CD4-positive, alpha-beta T cell (primary cell): ENCODE measurements around the gene BAIAP2. TPM values are rescaled to one million over a fixed set of nuclear protein-coding genes. Genes with fewer than 3 reads are reported as not detected.

Experiments used
- ATAC-seq: fragments of 200-7000 bp; cut with Tn5 transposase; one replicate; pipeline ENCODE4 v1.10.0; 2022; ENCODE audit warnings: mild to moderate bottlenecking; ENCODE audit not compliant: poor library complexity
- CTCF ChIA-PET: fragments of 350-600 bp; sonication (Branson Sonifier 250); formaldehyde crosslinking; loops from one replicate; lab custom pipeline; 2021; ENCODE audit warnings: antibody characterized with exemption, inconsistent platforms; lab: Charles Lee
- POLR2A ChIA-PET: fragments of 350-600 bp; sonication (Branson Sonifier 250); formaldehyde crosslinking; loops from one replicate; lab custom pipeline; 2021; ENCODE audit warnings: antibody characterized with exemption, inconsistent platforms; lab: Charles Lee
- DNase-seq, 14 experiments: peaks; one replicate each; pipeline ENCODE4 v3.0.0-alpha.2; 2013 to 2020; ENCODE audit warnings: mixed read lengths in 2 of 14
- H3K27ac ChIP-seq, 2 donors: one replicate each; pipeline versions ENCODE4 v1.5.1 to v1.7.0; 2013; ENCODE audit warnings: low read length in 2 of 2, low read depth in 1 of 2, mild to moderate bottlenecking in 1 of 2
- H3K27me3 ChIP-seq, 2 experiments: 1 replicate in 1 of 2; 2 replicates in 1 of 2; pipeline versions ENCODE4 v1.6.1 to v1.7.0; 2013; ENCODE audit warnings: low read length in 2 of 2, control low read depth in 1 of 2, mild to moderate bottlenecking in 1 of 2, moderate library complexity in 1 of 2; ENCODE audit not compliant: insufficient read depth in 2 of 2, control insufficient read depth in 1 of 2
- H3K36me3 ChIP-seq: one replicate; pipeline ENCODE4 v1.6.1; 2013; ENCODE audit warnings: low read length, control low read depth; ENCODE audit not compliant: insufficient read depth
- H3K4me1 ChIP-seq: one replicate; pipeline ENCODE4 v1.6.1; 2013; ENCODE audit warnings: low read length, control low read depth; ENCODE audit not compliant: insufficient read depth
- H3K4me3 ChIP-seq: one replicate; pipeline ENCODE4 v1.5.1; 2013; ENCODE audit warnings: mild to moderate bottlenecking, low read length, moderate library complexity
- H3K9me3 ChIP-seq, 2 experiments: 1 replicate in 1 of 2; 2 replicates in 1 of 2; pipeline versions ENCODE4 v1.6.1 to v1.7.0; 2013; ENCODE audit warnings: low read length in 2 of 2, mild to moderate bottlenecking in 2 of 2, control low read depth in 1 of 2, moderate library complexity in 1 of 2; ENCODE audit not compliant: control insufficient read depth in 1 of 2, insufficient read depth in 1 of 2
- H3K27ac Mint-ChIP-seq: one replicate; pipeline ENCODE4 v1.8.0; 2020; ENCODE audit warnings: mixed read lengths
- H3K27me3 Mint-ChIP-seq: one replicate; pipeline ENCODE4 v1.8.0; 2021; ENCODE audit warnings: mixed read lengths
- H3K36me3 Mint-ChIP-seq: one replicate; pipeline ENCODE4 v1.8.0; 2021; ENCODE audit warnings: low read depth, mixed read lengths
- H3K4me1 Mint-ChIP-seq: one replicate; pipeline ENCODE4 v1.8.0; 2021; ENCODE audit warnings: low read depth, mixed read lengths
- H3K4me3 Mint-ChIP-seq: one replicate; pipeline ENCODE4 v1.8.0; 2020; ENCODE audit warnings: mild to moderate bottlenecking, mixed read lengths
- H3K9me3 Mint-ChIP-seq: one replicate; pipeline ENCODE4 v1.8.0; 2020; ENCODE audit warnings: mixed read lengths
- CTCF ChIP-seq: fragments of 200-600 bp; IDR thresholded peaks from one replicate; pipeline ENCODE4 v1.8.0; 2022; ENCODE audit warnings: antibody characterized with exemption, mild to moderate bottlenecking
- intact Hi-C, 2 experiments: fragments of 100-400 bp; cut with DNase I in 1 of 2; cut with micrococcal nuclease in 1 of 2; formaldehyde crosslinking; loops; one replicate each; pipeline versions ENCODE4 v1.15.1 to v1.9.0; 2023 to 2025; cut with DNase I, micrococcal nuclease
- total RNA-seq, 174 experiments: library from RNA in 2 of 174; stranded (reverse) in 2 of 174; gene quantifications; one replicate each; pipeline ENCODE4 v1.2.3 and lab custom pipeline; 2021 to 2026

The BAIAP2 gene
- total RNA-seq, 2 experiments from 2014 or later: 4.2 to 4.9 TPM

DNA sequence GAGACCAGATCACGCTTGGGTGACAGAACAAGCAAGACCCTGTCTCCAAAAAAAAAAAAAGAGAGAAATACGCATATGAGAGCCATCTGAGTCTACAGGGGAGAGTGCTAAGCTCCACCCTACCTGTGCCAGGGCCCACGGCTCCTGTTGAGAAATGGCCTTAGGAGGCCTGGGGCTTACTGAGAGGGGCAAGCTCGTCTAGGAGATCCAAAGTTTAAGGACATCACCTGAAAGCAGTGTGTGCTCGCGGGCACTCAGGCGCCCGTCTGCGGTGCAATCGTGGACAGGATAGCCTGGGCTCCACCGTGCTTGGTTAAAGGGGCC is 14.5 kb upstream of the BAIAP2 start:
- peaks cover 44% of the 10 kb centered on the region for H3K4me1 ChIP-seq
- ATAC-seq (no peak), DNase-seq (no peak)
- Mint-ChIP-seq H3K27me3 (no peaks in the 10 kb centered on the region), H3K27ac (no peak overlapping the region), H3K9me3 (no peaks in the 10 kb centered on the region), H3K36me3 (no peaks in the 10 kb centered on the region), H3K4me3 (no peak overlapping the region), H3K4me1 (peaks cover 34% of the 10 kb centered on the region)
- no peak overlapping the region for H3K27ac ChIP-seq
- H3K9me3 ChIP-seq: peaks cover 0 to 5% of the 10 kb centered on the region in 2 experiments
- no peaks in the 10 kb centered on the region for H3K27me3 ChIP-seq
- H3K4me3 ChIP-seq: no peak overlapping the region
- ChIA-PET POLR2A (interaction anchor here (0.9 kb wide), 1 partner anchor 13 kb away, joined by 3 read pairs; no protein-coding TSS in a partner anchor), CTCF (interaction anchor here (1.2 to 1.6 kb wide), 2 partner anchors 77 to 81 kb away, joined by 3 to 7 read pairs; no protein-coding TSS in a partner anchor)
- intact Hi-C loops: loop anchor here in 1 of 2 experiments (10.0 kb wide), 1 partner anchor 464 kb away; no protein-coding TSS in a partner anchor
- no peak for TF ChIP-seq CTCF
- no peaks in the 10 kb centered on the region for H3K36me3 ChIP-seq

DNA sequence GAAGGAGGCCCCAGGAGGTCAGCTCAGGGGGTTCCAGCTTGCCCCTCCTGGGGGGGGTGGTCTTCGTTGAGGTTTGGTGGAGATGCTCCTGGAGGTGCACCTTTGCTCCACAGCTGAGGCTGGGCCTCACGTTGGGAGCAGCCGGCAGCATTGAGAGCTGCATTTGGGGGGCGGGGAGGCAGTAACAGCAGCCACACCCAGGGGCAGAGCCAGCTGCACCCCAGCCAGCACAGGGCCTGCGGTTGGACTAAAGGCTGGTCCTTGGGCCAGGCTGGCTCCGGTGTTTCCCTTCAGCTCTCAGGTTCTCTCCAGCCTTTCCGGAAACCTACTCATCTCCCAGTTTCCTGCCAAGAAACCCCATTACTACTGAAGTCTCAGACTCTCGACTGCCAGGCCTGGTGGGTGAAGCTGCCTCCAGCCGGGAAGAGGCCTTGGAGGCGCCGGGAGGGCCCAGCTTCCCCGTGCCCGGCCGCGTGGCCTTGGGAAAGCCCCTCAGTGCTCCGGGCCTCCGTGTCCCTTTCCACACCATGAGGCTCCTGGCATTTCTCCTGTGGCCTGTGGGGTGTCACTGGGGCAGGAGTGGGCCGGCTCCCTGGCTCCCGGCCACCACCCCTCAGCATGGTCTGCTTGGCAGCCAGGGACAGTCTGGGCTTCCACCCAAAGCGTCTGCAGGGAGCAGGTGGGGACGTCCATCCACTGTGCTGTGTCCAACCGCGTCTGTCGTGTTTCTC is 14.0 kb upstream of the BAIAP2 start:
- no peak for TF ChIP-seq CTCF
- peaks cover 34% of the 10 kb centered on the region for H3K4me1 Mint-ChIP-seq
- H3K36me3 ChIP-seq: no peaks in the 10 kb centered on the region
- peaks cover 0 to 2% of the 10 kb centered on the region in 2 experiments for H3K9me3 ChIP-seq
- no peak overlapping the region for H3K27ac ChIP-seq
- peak overlapping the region; percentile 20 for H3K4me3 Mint-ChIP-seq
- peaks cover 0 to under 1% of the 10 kb centered on the region in 2 experiments for H3K27me3 ChIP-seq
- no peaks in the 10 kb centered on the region for H3K36me3 Mint-ChIP-seq
- H3K27ac Mint-ChIP-seq: no peak overlapping the region
- peak in 1 of 14 experiments; percentile 24 for DNase-seq
- H3K4me3 ChIP-seq: no peak overlapping the region
- H3K27me3 Mint-ChIP-seq: no peaks in the 10 kb centered on the region
- H3K4me1 ChIP-seq: peaks cover 44% of the 10 kb centered on the region
- ChIA-PET POLR2A (interaction anchor here (0.9 kb wide), 1 partner anchor 12 kb away, joined by 3 read pairs; no protein-coding TSS in a partner anchor), CTCF (interaction anchor here (1.2 to 1.6 kb wide), 2 partner anchors 76 to 81 kb away, joined by 3 to 7 read pairs; no protein-coding TSS in a partner anchor)
- ATAC-seq: no peak
- H3K9me3 Mint-ChIP-seq: no peaks in the 10 kb centered on the region
- intact Hi-C loops: loop anchor here in 1 of 2 experiments (10.0 kb wide), 1 partner anchor 464 kb away; no protein-coding TSS in a partner anchor

DNA sequence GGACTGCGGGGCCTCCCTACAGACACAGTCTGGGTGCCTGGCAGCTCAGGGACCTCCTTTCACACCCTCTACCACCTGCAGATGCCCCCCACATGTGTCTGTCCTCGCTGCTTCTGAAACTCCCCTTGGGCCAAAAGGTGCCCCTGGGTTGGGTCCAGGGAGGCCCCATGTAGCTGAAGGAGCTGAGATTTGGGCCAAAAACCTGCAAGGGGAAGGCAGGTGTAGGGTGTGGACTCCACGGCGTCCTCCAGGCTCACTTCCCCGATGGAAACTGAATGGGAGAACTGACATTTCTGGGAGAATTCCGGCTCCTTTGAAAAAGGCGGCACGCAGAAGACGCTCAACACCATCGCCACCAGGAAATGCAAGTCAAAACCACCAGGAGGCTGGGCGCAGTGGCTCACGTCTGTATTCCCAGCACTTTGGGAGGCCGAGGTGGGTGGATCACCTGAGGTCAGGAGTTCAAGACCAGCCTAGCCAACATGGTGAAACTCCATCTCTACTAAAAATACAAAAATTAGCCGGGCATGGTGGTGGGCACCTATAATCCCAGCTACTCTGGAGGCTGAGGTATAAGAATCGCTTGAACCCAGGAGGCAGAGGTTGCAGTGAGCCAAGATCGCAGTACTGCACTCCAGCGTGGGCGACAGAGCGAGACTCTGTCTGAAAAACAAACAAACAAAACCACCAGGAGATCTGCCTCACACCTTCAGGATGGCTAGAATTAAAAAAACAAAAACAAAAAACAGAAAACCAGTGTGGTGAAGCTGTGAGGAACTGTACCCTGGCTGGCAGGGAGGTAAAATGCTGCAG is 13.2 kb upstream of the BAIAP2 start:
- ATAC-seq (no peak), DNase-seq (no peak)
- H3K9me3 Mint-ChIP-seq: no peaks in the 10 kb centered on the region
- H3K4me3 Mint-ChIP-seq: peak overlapping the region; percentile 20
- H3K27ac ChIP-seq: no peak overlapping the region
- no peak overlapping the region for H3K4me3 ChIP-seq
- H3K4me1 Mint-ChIP-seq: peaks cover 31% of the 10 kb centered on the region
- intact Hi-C loops: loop anchor here in 1 of 2 experiments (10.0 kb wide), 1 partner anchor 463 kb away; no protein-coding TSS in a partner anchor
- peaks cover 8% of the 10 kb centered on the region for H3K27me3 Mint-ChIP-seq
- H3K4me1 ChIP-seq: peaks cover 44% of the 10 kb centered on the region
- H3K36me3 Mint-ChIP-seq: no peaks in the 10 kb centered on the region
- no peaks in the 10 kb centered on the region for H3K9me3 ChIP-seq
- ChIA-PET POLR2A (no interaction called here), CTCF (interaction anchor here (1.3 to 1.6 kb wide), 2 partner anchors 14 to 80 kb away, joined by 3 to 7 read pairs; partner anchors contain the start of gene BAIAP2)
- H3K27ac Mint-ChIP-seq: no peak overlapping the region
- H3K27me3 ChIP-seq: peaks cover 0 to 3% of the 10 kb centered on the region in 2 experiments
- TF ChIP-seq CTCF: no peak
- H3K36me3 ChIP-seq: no peaks in the 10 kb centered on the region
